Activated CD4-positive, alpha-beta T cell treated with anti-CD3 and anti-CD28 coated beads for 1 hour (primary cell): ENCODE results near the gene GPC3.
"Not testable (repeated sequence)": the region's sequence is repeated elsewhere in the genome, so short reads cannot be mapped to it uniquely, and the experiment has no call there.

ENCODE experiments used
- DNase-seq: peaks from one replicate; pipeline ENCODE4 v3.0.0-alpha.2; 2020

GPC3 gene

DNA sequence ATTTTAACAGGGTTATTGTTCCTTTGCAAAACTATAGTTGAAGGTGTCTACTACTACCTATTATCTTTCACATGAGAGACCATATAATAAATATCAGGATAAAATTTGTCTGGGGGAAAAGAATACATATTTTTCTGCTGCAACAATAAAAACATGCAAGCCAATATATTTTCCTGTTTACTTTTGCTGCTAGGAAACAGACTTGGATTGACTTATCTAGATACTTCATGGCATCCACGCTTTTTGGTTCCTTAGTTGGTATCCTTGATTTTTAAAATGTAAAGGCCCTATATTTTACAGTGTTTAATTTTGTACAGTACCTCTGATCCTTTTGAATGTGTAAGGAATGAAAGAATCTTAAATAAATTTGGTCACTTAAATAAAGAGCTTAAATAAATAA lies 150.6 kb downstream of the GPC3 start:
- no peak for DNase-seq

DNA sequence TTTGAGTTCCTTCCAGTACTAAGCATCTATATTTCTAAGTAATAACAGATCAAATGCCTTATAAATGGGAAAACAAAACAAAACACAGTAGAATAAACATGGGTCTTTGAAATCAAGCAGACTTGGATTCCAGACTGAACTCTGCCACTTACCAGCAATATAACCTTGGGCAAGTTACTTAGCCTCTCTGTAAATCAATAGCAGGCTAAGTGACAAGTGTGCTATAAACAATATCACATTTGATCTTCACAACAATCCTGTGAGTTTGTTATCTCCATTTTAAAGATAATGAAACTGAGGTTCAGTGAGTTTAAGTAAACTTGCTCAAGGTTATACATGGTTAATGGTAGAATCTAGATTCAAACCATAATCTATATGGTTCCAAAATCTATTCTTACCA lies 165.8 kb downstream of the GPC3 start:
- no peak for DNase-seq

DNA sequence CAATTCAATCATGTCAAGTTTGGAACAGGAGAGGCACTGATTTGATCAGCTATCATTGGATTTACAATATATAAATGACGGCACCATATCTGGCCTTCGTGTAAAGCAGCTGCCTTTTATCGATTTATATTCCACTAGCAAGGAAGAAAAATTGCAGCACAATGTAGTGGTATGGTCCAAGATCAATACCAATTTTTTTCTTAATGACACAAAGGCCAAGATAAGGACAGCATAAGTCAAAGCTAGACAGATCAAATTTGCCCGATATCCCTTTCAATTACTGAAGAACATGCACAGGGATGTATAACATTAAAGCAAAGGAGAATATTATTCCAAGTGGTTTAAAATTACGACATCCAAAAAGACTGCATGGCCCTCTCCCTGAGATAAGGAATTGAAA lies 167.4 kb downstream of the GPC3 start:
- DNase-seq, result no peak

DNA sequence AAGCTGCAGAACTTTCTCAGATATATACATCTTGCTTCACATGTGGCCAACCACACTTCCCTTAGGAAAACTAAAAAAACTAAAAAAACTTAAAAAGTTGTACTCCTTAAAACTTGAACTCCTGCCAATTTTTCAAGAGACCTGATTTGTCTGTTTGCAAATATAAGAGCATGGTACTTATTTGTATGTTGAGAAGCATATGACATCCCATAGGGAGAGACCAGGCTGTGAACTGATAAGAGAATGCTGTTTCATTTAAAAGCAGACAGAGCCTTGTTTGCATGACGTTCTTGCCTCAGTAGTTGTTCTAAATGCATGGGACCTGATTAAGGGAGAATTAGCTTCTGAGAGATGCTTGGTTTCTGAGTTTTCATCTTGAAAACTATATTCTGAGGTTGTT lies 169.9 kb downstream of the GPC3 start:
- no peak for DNase-seq

DNA sequence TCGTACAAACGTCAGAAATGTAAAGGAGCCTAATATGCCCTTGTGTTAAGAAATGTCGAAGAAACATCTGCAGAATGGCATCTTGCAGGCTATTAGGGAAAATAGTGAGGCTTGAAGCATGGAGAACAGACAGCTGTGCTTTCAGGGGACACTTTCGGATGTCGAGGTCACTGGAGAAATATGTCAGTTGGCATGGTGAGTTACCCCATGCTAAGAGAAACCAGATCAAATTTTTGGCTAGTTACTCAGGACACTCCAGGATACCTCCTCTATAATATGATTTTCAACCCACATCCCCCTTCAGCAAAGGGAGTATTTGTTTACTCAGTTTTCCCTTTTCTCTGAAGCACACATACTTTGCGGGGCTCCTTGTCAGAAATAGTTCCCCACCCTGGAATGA lies 171.4 kb downstream of the GPC3 start:
- no peak for DNase-seq

DNA sequence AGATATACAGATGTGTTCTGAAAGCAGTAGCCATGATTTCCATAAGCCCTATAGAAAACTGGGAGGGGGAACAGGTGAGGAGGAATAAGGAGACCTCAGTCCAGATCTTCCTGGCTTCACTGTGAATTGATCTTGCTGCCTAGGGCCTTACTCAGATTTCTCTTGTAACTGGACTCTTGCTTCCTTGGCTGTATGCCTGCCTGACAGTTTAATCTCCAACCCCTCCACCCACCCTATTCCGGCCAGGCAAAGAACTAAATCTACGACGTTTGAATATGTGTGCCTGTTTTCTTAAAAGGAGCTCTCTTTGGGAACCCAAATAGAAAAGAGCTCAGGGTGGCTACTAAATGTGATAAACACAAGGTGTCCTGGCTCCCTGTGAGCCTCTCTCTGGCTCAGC lies 173.0 kb downstream of the GPC3 start:
- no peak for DNase-seq

DNA sequence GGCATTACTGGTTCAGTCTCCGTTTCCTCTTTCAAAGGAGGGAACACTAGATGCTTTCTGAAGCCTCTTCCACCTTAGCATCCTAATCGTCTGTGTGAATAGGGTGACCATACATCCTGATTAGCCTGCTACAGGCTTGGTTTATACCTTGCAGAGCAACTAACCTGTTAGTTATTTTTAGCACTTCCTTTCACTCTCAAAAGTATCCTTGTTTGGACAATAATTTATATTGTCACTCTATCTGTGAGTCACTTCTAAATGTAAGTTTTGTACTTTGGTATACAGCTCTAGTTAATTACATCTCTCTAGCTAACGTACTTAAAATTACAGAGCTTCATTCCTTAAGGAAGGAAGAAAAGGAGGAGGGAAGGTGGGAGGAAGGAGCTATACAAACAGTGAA lies 174.5 kb downstream of the GPC3 start:
- no peak for DNase-seq

DNA sequence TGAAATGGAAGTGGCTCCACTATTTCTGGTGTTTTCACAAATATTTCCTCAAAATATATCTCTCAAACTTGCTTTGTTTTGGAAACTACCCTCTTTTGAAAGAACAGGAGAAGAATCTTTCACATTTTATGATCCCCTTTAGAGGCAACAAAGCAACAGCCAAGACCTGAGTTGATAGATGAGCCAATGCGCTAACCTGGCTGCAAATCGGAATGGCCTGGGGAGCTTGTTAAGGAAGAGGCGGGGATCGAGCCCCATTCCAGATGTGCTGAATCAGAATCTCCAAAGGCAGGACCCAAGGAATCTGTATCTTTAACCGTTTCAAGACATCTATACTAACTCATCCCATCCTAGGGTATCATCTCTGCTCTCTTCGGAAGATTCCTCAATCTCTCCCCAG lies 181.3 kb downstream of the GPC3 start:
- DNase-seq, result no peak

DNA sequence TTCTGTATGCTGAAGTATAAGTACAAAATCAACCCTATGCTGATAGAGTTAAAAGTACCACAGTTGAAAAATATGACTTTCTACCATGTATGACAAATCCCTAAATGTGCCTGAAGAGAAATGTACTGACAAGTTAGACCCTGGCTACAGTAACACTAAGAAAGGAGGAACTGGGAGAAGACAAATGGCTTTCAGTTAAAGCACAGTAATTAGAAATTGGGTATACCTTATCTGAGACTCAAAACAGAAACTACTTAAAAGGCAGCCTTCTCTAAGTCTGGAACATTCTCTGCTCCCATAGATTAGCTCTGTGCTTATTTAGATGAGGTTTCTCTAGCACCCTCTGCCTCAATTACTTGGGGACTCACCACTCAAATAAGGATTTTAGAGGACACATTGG lies 189.1 kb downstream of the GPC3 start:
- no peak for DNase-seq

DNA sequence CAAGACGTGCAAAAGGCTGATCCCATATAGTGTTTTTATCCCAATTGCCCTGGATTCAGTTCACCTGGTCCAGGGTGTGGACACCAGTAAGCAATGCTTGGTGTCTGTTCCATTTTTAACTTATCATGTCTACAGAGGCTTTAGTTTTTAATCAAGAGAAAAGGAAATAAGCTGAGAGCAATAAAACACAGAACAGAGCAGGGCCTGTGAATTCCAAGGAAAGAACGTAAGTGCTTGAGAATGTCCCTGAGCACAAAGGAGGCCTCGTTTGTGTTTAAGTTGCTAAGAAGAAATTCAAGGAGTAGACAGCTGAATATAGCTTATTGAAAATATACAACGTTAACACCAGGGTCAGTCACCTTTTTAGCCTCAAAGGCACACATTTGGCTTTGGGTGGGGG lies 191.3 kb downstream of the GPC3 start:
- no peak for DNase-seq

DNA sequence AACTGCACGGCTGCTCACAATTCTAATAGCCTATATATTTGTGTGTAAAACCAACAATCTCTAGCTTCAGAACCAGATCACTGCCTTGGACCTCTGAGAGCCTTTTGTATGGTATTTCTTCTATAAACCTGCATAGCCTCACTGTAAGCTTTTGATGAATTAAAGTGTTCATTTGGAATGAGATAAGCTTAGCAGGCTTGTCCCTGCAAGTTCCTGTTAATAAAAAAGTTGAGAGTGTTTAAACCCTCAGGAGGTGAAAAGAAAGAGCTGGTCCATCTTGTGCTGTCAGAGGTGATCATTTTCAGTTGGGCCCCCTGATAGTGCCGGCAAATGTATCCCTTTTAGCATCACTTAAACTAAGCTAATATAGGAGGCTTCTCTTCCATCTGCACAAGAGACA lies 191.8 kb downstream of the GPC3 start:
- no peak for DNase-seq

DNA sequence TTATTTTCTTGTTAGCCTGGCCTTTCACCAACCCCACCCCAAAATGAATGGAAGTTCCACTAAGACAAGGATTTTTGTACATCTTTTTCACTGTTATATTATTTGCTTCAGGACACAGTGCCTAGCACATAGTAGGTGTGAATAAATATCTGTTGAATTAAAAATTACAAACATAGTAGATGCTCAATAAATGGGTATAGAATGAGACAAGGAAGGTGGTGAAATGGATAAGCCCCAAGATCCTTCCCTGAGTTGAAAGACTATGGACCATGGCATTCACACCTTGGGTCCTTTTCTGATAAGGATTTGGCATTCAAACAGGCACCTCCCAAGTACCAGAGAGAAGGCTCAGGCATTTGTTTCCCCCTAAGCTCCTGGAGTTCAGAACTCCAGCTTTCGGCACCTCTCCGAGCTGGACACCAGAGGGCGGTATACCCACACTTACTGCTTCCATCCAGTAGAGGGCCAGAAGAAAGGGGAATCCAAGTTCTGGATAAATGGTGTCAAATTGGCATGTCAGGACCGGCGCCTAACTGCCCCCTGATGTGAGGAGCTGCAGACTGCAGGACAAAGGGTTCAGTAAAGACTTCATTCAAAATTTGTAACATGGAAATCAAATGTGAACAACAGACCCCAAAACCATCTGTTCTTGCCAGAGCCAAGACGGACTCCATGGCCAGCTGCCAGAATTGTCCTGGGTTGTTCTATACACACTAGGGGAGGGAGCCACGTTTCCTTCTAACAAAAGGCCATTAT lies 193.0 kb downstream of the GPC3 start:
- peak; percentile 25 for DNase-seq

DNA sequence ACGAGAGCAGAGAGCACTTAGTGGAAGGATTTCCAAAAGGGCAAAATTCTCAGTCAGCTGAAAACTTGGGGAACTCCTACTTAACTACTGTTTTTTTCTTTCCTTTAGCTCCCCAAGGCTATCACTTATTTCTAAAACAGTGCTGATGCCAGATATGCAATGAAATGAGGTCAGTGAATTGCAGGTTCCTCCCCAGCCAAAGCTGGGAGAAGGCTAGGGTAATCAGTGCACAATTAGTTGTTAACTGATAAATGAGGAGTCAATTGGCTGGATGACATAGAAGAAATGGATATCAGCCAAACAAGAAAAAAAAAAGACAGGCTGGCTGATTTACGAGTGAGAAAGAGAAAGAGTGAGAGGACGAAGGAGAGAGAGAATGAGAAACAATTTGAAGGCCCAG lies 195.6 kb downstream of the GPC3 start:
- no peak for DNase-seq

DNA sequence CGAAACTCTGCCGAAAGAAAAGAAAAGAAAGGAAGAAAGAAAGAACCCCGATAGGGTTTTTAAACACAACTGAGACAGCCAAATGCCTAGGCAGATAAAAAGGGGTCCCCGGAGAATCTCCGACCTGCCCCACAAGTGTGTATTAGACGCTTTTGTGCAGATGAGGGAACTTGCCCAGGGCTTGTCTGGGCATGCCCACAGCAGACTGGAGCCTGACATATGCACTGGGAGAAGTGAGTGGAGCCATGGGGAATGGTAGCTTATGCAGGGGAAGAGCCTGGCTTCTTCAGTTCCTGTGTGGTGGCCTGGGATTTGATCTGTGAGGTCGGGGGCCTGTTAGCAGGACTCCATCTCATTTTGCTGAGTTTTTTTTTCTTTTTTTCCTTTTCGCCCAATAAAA lies 199.0 kb downstream of the GPC3 start:
- DNase-seq, result no peak

DNA sequence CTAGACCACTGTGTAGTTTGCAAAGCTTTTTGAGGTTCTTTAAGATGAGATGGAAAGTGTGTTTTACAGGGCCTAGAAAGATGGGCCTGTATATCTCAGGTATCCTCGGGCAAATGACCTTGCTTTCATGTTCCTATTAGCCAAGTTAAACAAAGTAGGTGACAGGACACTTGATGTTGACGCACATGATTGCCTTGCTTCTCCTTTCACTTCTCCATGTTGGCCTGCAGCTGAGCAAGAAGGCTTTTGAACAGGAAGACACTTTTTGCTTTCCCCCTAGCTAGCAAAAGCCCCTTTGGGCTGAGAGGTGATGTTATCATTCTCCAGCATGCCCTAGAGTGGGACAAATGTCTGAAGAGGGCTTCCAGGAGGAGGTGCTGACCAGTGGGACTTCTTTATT lies 202.1 kb downstream of the GPC3 start:
- DNase-seq, result no peak

DNA sequence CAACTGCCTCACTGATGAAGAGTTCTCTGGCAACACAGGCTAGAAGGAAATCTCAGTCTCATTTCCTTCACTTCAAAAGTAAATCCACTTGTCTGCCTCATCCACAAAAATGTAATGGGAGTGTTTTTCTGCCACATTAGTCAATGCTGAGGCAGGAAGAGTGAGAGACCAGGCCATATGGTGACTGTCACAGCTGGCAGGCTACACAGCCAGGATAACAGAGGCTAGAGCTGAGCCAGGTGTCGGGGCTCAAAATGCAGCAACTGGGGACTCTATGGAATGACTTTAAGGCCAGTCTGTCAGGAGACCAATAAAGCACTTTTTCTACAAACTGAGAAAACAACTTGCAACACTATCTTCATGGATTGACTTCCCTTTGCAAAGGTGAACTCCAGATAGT lies 204.2 kb downstream of the GPC3 start:
- DNase-seq, result no peak

DNA sequence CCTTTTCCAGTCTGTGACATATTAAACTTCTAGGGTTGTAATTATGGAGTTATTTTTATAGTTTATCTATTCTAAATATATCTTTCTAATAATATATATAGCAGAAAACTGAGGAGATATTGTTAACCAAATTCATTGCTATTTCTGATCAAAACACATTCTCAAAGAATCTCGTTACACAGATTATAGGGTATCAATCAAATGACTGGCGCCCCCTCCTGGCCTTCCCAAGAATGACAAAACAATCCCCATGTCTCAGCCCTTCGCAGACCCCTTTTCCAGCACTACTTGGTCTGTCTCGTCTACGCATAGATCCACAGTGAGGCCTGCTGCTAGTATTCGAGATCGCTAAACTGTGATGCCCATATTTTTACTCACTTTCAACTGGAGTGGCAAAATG lies 209.3 kb downstream of the GPC3 start:
- DNase-seq, result peak; percentile 9

DNA sequence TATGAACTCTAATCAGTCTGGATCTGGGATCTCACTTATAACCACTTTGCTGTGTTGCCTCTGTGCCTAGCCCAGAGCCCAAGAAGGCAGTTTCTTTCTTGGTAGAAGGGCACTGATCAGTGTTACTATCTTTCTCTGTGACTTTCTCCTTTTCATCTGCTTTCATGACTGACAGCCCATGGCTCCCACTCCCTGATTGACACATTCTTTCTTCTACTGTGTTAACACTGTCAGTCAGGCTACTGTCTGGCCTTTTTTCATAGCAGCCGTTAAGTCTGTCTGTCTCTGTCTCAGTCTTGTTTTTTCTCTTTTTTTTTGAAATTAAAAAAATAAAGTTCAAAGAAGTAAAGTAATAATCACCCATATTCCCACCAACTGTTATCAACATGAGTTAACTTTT lies 210.6 kb downstream of the GPC3 start:
- DNase-seq, result no peak

DNA sequence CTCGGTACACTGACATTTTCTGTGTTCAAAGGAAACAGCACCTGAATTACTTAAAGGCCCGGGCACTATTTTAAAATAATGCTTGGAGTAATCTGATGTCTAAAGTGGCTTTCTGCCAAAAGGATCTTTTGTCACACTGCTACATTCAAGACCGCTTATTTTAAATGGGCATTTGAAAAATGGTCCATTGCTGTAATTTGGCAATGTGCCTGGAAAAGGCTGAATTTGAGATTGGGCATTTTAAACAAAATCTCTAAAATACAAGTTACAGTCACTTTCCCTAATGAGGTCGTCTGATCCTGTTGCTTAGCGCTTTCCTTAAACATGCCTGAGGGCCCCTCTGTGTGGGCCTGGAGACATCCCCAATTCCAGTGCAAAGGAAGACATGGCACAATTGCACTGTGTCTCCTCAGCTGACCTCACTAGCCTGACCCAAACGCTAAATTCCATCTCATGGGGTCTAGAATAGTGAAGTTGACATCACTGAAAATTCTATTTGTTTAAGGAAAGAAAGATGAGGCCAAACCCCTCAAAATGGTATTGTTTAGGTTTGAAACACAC lies 214.2 kb downstream of the GPC3 start:
- DNase-seq, result no peak

DNA sequence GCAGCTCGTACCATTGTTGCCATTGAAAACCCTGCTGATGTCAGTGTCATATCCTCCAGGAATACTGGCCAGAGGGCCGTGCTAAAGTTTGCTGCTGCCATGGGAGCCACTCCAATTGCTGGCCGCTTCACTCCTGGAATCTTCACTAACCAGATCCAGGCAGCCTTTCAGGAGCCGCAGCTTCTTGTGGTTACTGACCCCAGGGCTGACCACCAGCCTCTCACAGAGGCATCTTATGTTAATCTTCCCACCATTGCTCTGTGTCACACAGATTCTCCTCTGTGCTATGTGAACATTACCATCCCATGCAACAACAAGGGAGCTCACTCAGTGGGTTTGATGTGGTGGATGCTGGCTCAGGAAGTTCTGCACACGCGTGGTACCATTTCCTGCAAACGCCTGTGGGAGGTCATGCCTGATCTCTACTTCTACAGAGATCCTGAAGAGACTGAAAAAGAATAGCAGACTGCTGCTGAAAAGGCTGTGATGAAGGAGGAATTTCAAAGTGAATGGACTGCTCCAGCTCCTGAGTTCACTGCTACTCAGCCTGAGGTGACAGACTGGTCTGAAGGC lies 222.3 kb downstream of the GPC3 start:
- not testable (repeated sequence) for DNase-seq

DNA sequence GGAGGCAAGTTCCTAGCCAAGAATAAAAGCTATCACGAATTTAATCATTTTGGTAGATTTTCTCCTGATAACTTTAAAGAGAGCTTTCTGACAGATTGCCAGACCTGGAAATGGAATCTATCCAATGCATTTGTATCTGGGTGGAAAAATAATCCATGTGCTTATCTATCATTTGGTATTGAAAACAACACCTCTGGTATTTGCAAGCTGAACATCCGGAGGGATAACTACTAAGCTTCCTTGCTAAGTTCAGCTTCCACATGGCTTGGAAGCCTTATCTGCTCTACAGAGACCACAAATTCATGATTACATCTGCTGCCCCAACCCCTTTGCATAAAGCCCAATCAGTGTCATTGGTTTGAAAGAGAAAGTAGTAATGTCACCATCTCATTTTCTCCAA lies 230.7 kb downstream of the GPC3 start:
- DNase-seq, result no peak

DNA sequence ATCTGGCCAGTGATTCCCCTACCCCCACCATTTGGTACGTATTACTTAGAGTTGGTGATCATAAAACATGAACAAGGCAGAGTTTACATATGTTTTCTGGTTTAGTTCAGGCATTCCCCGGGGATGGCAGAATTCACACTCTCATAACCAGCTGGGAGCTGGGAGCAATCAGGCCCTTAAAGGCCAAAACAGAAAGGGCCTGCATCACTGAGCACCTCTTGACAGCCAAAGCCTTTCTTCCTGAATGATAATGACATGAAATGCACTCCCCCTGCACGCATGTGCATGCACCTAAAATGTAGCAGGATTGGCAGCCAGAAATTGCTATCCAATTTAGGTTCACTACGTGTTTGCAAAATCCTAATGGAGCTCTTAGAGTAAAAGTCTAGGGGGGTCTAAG lies 235.4 kb downstream of the GPC3 start:
- no peak for DNase-seq

DNA sequence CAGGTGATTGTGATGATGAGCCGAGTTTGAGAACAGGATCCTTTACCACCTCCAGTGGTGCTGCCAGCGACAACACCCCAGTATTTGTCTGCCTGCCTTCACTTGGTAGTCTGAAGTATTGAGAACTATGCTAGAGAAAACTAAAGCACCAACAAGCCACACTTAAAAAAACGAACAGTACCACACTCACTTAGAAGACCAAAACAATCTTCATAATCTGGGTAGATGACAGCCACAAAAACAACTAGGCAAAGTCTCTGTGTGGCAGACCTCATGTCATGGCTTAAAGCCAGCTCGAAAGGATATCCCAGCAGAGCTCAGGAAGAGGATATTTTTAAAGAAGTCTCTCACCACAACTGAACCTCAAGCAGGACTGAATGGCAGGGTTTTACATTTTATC lies 236.0 kb downstream of the GPC3 start:
- no peak for DNase-seq

DNA sequence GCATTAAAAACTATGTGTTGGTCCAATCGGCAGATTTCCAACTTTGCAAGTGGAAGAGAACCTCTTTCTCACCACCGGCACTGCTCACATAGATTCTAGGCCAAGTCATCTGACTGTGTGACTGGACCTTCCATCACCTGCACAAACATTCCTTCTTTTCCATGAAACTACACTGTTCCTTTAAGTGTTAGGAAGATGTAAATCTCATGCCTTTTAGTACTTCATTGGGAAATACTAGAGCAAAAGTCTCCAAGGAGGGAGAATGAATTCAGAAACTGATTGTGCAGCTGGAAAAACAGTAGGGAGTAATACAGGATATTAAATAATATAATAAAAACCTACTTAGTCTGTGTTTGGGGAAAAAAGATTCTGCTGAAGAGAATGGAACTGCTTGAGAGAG lies 238.2 kb downstream of the GPC3 start:
- no peak for DNase-seq

DNA sequence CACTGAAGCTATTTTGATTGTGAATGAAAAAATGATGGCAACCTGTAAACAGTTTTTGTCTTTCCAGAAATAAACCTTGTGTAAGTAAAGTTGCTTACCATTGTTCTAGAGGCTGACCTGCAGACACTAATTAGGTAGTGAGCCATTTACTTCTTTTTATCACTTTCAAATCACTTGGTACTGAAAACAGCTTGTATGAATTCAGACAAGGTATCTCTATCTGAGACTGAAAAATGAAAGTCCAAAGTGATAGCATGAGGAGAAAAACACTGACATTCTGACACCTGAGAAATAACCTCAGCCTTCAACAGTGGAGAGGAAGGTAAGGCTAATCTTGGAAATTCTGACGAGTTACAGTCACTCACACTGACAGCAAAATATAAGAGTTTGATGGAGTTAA lies 238.8 kb downstream of the GPC3 start:
- DNase-seq, result no peak
